HepG2 (cell line): ENCODE measurements around the gene PIK3R4.

Experiments
- FOXK2 ChIP-seq: fragments of 450-650 bp; IDR thresholded peaks from 2 replicates; pipeline ENCODE4 v1.6.1; 2016
- NCOA5 ChIP-seq: sonication (generic); formaldehyde crosslinking; IDR thresholded peaks from 2 replicates; pipeline ENCODE4 v1.4.0; 2020; ENCODE audit warnings: missing genetic modification reagents
- NFYB ChIP-seq: sonication (generic); formaldehyde crosslinking; IDR thresholded peaks from 2 replicates; pipeline ENCODE4 v1.4.0; 2020; ENCODE audit warnings: missing genetic modification reagents
- NR1H2 ChIP-seq: sonication (generic); formaldehyde crosslinking; IDR thresholded peaks from 2 replicates; pipeline ENCODE4 v1.8.1; 2022; ENCODE audit warnings: low read depth, missing genetic modification reagents, borderline replicate concordance
- TBP ChIP-seq: sonication (generic); formaldehyde crosslinking; IDR thresholded peaks from 2 replicates; pipeline ENCODE4 v1.5.0; 2020; ENCODE audit warnings: missing genetic modification reagents
- ZNF550 ChIP-seq: sonication (generic); formaldehyde crosslinking; IDR thresholded peaks from 2 replicates; pipeline ENCODE4 v1.4.0; 2020; ENCODE audit warnings: mild to moderate bottlenecking, missing genetic modification reagents, borderline replicate concordance
- ZNF570 ChIP-seq: sonication (generic); formaldehyde crosslinking; IDR thresholded peaks from 2 replicates; pipeline ENCODE4 v1.4.0; 2020; ENCODE audit warnings: mild to moderate bottlenecking, missing genetic modification reagents, borderline replicate concordance

DNA sequence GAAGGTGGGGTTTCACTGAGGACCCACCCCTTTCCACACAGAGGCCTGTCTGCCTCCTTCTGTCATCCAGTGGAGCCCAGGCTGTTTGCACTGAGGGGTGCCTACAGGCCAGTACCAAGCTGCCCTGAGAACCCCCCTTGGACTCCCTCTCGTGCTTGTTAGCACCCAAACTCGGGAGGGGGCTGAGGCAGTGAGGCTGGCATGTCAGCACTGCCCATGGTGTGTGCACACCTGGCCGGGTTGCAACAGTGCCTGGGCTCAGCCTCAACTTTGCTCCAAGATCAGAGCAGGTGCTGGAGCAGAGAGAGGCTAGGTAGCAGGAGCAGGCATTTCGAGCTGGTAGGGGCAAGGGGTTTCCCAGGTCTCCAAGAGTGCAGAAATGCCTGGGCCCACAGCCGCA lies 90.0 kb downstream of the PIK3R4 start:
- TF ChIP-seq NFYB (CRISPR knock-in tag) (no peak), ZNF550 (CRISPR knock-in tag) (no peak), FOXK2 (no peak), NCOA5 (no peak), NR1H2 (CRISPR knock-in tag) (no peak), ZNF570 (no peak), TBP (CRISPR knock-in tag) (no peak)
